Liver (tissue), 9 donors: ENCODE measurements around the gene RPL10A. TPM values are rescaled to one million over a fixed set of nuclear protein-coding genes. Genes with fewer than 3 reads are reported as not detected.

Experiments
- DNase-seq: peaks from one replicate; pipeline ENCODE4 v3.0.0-alpha.2; 2017; ENCODE audit warnings: low spot score
- H3K27ac ChIP-seq, 2 donors: one replicate each; pipeline ENCODE4 v1.7.0; 2013; ENCODE audit warnings: inconsistent platforms in 2 of 2, low read length in 2 of 2, control low read depth in 1 of 2, low read depth in 1 of 2, mild to moderate bottlenecking in 1 of 2
- H3K27me3 ChIP-seq, 4 donors: one replicate each; pipeline versions ENCODE4 v1.6.1 to v1.7.0; 2013; ENCODE audit warnings: low read length in 3 of 4, inconsistent platforms in 1 of 4, mild to moderate bottlenecking in 1 of 4, moderate library complexity in 1 of 4; ENCODE audit not compliant: control insufficient read depth in 4 of 4, insufficient read depth in 4 of 4
- H3K36me3 ChIP-seq, 4 donors: one replicate each; pipeline versions ENCODE4 v1.6.1 to v1.7.0; 2013; ENCODE audit warnings: low read length in 3 of 4, mild to moderate bottlenecking in 3 of 4, low read depth in 1 of 4, moderate library complexity in 1 of 4; ENCODE audit not compliant: control insufficient read depth in 4 of 4, insufficient read depth in 3 of 4
- H3K4me1 ChIP-seq, 4 donors: one replicate each; pipeline versions ENCODE4 v1.6.1 to v1.7.0; 2013; ENCODE audit warnings: low read length in 3 of 4, mild to moderate bottlenecking in 3 of 4, moderate library complexity in 1 of 4; ENCODE audit not compliant: control insufficient read depth in 4 of 4, insufficient read depth in 4 of 4
- H3K4me3 ChIP-seq, 3 donors: one replicate each; pipeline versions ENCODE4 v1.6.1 to v1.7.0; 2013; ENCODE audit warnings: low read length in 3 of 3, control low read depth in 1 of 3, low read depth in 1 of 3, mild to moderate bottlenecking in 1 of 3
- H3K9ac ChIP-seq, 2 donors: one replicate each; pipeline ENCODE4 v1.7.0; 2013; ENCODE audit warnings: low read length in 2 of 2, mild to moderate bottlenecking in 2 of 2, moderate library complexity in 2 of 2, control low read depth in 1 of 2, low read depth in 1 of 2
- H3K9me3 ChIP-seq, 4 donors: one replicate each; pipeline versions ENCODE4 v1.6.1 to v1.7.0; 2013; ENCODE audit warnings: low read length in 3 of 4; ENCODE audit not compliant: control insufficient read depth in 4 of 4
- CTCF ChIP-seq: fragments of 150-350 bp; IDR thresholded peaks from 2 replicates; pipeline ENCODE4 v1.5.1; 2017; ENCODE audit warnings: improper control_type of control experiment, low read depth, low read length; ENCODE audit not compliant: missing input control
- FOXA1 ChIP-seq: IDR thresholded peaks from 2 replicates; pipeline ENCODE4 v1.6.1; 2016; ENCODE audit warnings: antibody characterized with exemption
- FOXA2 ChIP-seq: IDR thresholded peaks from 2 replicates; pipeline ENCODE4 v1.6.1; 2016; ENCODE audit warnings: antibody characterized with exemption
- HNF4G ChIP-seq: IDR thresholded peaks from 2 replicates; pipeline ENCODE4 v1.6.1; 2016; ENCODE audit warnings: antibody characterized with exemption
- MAX ChIP-seq: IDR thresholded peaks from 2 replicates; pipeline ENCODE4 v1.6.1; 2016; ENCODE audit warnings: antibody characterized with exemption
- NR2F2 ChIP-seq: IDR thresholded peaks from 2 replicates; pipeline ENCODE4 v1.6.1; 2016; ENCODE audit warnings: antibody characterized with exemption
- RAD21 ChIP-seq, 2 donors: IDR thresholded peaks; 2 replicates each; pipeline ENCODE4 v1.6.1; 2016; ENCODE audit warnings: antibody characterized with exemption in 2 of 2, mild to moderate bottlenecking in 2 of 2
- RXRA ChIP-seq, 2 donors: IDR thresholded peaks; 2 replicates each; pipeline ENCODE4 v1.6.1; 2017 to 2018; ENCODE audit warnings: antibody characterized with exemption in 2 of 2, mild to moderate bottlenecking in 1 of 2
- SP1 ChIP-seq: IDR thresholded peaks from 2 replicates; pipeline ENCODE4 v1.6.1; 2018; ENCODE audit warnings: antibody characterized with exemption, mild to moderate bottlenecking
- TAF1 ChIP-seq: conservative IDR thresholded peaks from 2 replicates; pipeline ENCODE4 v1.6.1; 2016; ENCODE audit warnings: antibody characterized with exemption, mild to moderate bottlenecking
- YY1 ChIP-seq: IDR thresholded peaks from 2 replicates; pipeline ENCODE4 v1.6.1; 2016; ENCODE audit warnings: antibody characterized with exemption, mild to moderate bottlenecking
- ZBTB33 ChIP-seq: IDR thresholded peaks from 2 replicates; pipeline ENCODE4 v1.6.1; 2016; ENCODE audit warnings: antibody characterized with exemption
- WGBS: extraction: QIAGEN DNeasy Blood & Tissue Kit; methylation state at CpG from one replicate; pipeline ENCODE4 v1.1.7; 2013; 5-methylcytosine and 5-hydroxymethylcytosine counted together
- polyA plus RNA-seq, 2 donors: library from polyadenylated mRNA; stranded (reverse) in 1 of 2; unstranded in 1 of 2; fragments of 200-250 nt in 1 of 2; fragments of >200 nt in 1 of 2; fragmentation: Nextera tagmentation in 1 of 2; extraction: Ambion mirVana in 1 of 2; gene quantifications; one replicate each; pipeline versions ENCODE4 v1.2.1 to v1.2.3, GENCODE V29; 2013 to 2015
- total RNA-seq, 2 donors: library from RNA; depleted of rRNA; stranded (reverse); fragments of >200 nt; gene quantifications; one replicate each; pipeline ENCODE4 v1.2.3, GENCODE V29; 2014
- TF ChIP-seq, protein P1 (sequence below): IDR thresholded peaks from 2 replicates; pipeline ENCODE4 v1.6.1; 2016; ENCODE audit warnings: antibody characterized with exemption, mild to moderate bottlenecking
- TF ChIP-seq, protein P2 (sequence below): IDR thresholded peaks from 2 replicates; pipeline ENCODE4 v1.6.1; 2016; ENCODE audit warnings: antibody characterized with exemption
- donor health status: healthy.
- donor health status: healthy.
- donor health status: healthy.
- donor health status: healthy.
- donor health status: healthy.

RPL10A gene
- total and polyA plus RNA-seq, 4 donors, result 213 to 1,235 (median 528) TPM

DNA sequence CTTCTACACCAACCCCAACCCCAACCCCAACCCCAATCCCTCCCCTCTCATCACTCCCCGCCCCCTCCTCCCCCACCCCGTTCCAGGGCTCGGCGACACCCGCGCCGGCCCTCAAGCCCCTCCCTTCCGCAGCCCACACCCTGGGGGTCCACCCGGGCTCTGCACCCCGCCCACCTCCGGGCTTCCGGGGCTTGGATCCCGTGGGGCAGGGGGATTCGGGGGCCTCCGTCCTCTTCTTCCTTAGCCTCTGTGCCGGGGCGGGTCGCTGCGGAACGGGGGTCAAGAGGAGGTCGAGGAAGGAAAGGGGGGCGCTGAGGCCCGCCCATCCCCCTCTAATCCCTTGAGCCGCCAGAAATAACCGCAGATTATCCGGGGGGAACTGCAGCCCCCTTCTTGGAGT is 43.8 kb downstream of the RPL10A start:
- H3K4me3 ChIP-seq, result no peak overlapping the region
- DNase-seq, result no peak
- 13% methylated on average over 26 of the region's 26 CpGs for WGBS

More for the DNA sequence above, 43.8 kb downstream of the RPL10A start:
- H3K27ac ChIP-seq, result no peak overlapping the region
- H3K27me3 ChIP-seq, result no peaks in the 10 kb centered on the region
- H3K4me1 ChIP-seq, result no peaks in the 10 kb centered on the region
- no peaks in the 10 kb centered on the region for H3K9me3 ChIP-seq
- TF ChIP-seq RXRA (IDR thresholded peaks at IDR 0.05) (no peak), MAX (no peak), RAD21 (IDR thresholded peaks at IDR 0.05) (no peak), HNF4G (no peak), YY1 (no peak), FOXA2 (no peak), NR2F2 (no peak), TAF1 (no peak), FOXA1 (no peak), SP1 (no peak), CTCF (no peak), ZBTB33 (no peak)
- TF ChIP-seq, protein P1, sequence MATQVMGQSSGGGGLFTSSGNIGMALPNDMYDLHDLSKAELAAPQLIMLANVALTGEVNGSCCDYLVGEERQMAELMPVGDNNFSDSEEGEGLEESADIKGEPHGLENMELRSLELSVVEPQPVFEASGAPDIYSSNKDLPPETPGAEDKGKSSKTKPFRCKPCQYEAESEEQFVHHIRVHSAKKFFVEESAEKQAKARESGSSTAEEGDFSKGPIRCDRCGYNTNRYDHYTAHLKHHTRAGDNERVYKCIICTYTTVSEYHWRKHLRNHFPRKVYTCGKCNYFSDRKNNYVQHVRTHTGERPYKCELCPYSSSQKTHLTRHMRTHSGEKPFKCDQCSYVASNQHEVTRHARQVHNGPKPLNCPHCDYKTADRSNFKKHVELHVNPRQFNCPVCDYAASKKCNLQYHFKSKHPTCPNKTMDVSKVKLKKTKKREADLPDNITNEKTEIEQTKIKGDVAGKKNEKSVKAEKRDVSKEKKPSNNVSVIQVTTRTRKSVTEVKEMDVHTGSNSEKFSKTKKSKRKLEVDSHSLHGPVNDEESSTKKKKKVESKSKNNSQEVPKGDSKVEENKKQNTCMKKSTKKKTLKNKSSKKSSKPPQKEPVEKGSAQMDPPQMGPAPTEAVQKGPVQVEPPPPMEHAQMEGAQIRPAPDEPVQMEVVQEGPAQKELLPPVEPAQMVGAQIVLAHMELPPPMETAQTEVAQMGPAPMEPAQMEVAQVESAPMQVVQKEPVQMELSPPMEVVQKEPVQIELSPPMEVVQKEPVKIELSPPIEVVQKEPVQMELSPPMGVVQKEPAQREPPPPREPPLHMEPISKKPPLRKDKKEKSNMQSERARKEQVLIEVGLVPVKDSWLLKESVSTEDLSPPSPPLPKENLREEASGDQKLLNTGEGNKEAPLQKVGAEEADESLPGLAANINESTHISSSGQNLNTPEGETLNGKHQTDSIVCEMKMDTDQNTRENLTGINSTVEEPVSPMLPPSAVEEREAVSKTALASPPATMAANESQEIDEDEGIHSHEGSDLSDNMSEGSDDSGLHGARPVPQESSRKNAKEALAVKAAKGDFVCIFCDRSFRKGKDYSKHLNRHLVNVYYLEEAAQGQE, result no peak
- TF ChIP-seq, protein P2, sequence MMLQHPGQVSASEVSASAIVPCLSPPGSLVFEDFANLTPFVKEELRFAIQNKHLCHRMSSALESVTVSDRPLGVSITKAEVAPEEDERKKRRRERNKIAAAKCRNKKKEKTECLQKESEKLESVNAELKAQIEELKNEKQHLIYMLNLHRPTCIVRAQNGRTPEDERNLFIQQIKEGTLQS, result no peak
- H3K36me3 ChIP-seq, result no peaks in the 10 kb centered on the region
- no peak overlapping the region for H3K9ac ChIP-seq
